Measurements from ENCODE around the gene PSMD2.

DNA sequence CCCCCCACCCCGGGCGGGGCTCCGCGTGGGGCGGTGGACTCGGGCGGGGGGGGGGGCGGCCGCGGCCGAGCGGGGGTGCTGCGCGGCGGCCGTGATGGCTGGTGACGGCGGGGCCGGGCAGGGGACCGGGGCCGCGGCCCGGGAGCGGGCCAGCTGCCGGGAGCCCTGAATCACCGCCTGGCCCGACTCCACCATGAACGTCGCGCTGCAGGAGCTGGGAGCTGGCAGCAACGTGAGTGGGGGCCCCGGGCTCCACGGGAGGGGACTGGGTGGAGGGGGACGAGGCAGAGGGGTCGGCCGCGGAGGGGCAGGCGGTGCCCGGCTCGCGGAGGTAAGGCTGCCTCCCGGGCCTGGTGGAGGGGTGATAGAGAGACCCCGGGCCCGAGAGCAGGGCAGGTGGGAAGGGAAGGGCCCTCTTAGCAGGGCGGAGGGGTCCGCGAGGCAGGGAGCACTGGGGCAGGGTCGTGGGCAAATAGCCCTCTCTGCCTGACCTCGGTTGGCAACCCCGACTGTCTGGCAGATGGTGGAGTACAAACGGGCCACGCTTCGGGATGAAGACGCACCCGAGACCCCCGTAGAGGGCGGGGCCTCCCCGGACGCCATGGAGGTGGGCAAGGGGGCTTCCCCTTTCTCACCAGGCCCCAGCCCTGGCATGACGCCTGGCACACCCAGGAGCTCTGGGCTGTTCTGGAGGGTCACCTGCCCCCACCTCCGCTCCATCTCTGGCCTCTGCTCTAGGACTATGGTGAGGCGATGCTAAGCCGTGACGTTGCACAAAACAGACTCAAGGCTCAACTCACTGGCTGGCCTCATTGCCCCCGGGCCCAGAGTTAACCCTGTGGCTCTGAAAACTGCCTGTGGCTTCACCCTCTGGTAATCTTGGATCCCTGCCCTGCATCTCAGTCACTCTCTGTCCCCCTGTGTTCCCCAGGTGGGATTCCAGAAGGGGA is 22.8 kb upstream of the PSMD2 start, which contains the start of gene ECE2:
- TF ChIP-seq, protein P1, sequence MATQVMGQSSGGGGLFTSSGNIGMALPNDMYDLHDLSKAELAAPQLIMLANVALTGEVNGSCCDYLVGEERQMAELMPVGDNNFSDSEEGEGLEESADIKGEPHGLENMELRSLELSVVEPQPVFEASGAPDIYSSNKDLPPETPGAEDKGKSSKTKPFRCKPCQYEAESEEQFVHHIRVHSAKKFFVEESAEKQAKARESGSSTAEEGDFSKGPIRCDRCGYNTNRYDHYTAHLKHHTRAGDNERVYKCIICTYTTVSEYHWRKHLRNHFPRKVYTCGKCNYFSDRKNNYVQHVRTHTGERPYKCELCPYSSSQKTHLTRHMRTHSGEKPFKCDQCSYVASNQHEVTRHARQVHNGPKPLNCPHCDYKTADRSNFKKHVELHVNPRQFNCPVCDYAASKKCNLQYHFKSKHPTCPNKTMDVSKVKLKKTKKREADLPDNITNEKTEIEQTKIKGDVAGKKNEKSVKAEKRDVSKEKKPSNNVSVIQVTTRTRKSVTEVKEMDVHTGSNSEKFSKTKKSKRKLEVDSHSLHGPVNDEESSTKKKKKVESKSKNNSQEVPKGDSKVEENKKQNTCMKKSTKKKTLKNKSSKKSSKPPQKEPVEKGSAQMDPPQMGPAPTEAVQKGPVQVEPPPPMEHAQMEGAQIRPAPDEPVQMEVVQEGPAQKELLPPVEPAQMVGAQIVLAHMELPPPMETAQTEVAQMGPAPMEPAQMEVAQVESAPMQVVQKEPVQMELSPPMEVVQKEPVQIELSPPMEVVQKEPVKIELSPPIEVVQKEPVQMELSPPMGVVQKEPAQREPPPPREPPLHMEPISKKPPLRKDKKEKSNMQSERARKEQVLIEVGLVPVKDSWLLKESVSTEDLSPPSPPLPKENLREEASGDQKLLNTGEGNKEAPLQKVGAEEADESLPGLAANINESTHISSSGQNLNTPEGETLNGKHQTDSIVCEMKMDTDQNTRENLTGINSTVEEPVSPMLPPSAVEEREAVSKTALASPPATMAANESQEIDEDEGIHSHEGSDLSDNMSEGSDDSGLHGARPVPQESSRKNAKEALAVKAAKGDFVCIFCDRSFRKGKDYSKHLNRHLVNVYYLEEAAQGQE (IDR thresholded peaks at IDR 0.05; ENCODE audit: borderline replicate concordance), result no peak
- TF ChIP-seq, protein P2, sequence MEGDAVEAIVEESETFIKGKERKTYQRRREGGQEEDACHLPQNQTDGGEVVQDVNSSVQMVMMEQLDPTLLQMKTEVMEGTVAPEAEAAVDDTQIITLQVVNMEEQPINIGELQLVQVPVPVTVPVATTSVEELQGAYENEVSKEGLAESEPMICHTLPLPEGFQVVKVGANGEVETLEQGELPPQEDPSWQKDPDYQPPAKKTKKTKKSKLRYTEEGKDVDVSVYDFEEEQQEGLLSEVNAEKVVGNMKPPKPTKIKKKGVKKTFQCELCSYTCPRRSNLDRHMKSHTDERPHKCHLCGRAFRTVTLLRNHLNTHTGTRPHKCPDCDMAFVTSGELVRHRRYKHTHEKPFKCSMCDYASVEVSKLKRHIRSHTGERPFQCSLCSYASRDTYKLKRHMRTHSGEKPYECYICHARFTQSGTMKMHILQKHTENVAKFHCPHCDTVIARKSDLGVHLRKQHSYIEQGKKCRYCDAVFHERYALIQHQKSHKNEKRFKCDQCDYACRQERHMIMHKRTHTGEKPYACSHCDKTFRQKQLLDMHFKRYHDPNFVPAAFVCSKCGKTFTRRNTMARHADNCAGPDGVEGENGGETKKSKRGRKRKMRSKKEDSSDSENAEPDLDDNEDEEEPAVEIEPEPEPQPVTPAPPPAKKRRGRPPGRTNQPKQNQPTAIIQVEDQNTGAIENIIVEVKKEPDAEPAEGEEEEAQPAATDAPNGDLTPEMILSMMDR (IDR thresholded peaks at IDR 0.05; ENCODE audit: poor library complexity, severe bottlenecking), result no peak
- TF ChIP-seq TAF1 (IDR thresholded peaks at IDR 0.05; ENCODE audit: low read depth), result no peak
- no peak for TF ChIP-seq EZH2 (IDR thresholded peaks at IDR 0.05; ENCODE audit: borderline replicate concordance, insufficient read depth, low read length, poor library complexity, severe bottlenecking)

All from neural cell (in vitro differentiated cells).